Adipocyte (in vitro differentiated cells): Measurements from ENCODE around the gene PARD3B.
A peak's percentile ranks its signal among the peaks of the same experiment; 100 is the strongest.

Experiments used
- DNase-seq: peaks from one replicate; pipeline ENCODE4 v3.0.0-alpha.2; 2015; ENCODE audit warnings: low read depth
- H3K27me3 ChIP-seq: replicated peaks from 2 replicates; pipeline ENCODE4 v1.7.0; 2013; ENCODE audit warnings: mild to moderate bottlenecking, low read length, moderate library complexity; ENCODE audit not compliant: control insufficient read depth, insufficient read depth
- H3K36me3 ChIP-seq: 2 replicates; pipeline ENCODE4 v1.7.0; 2013; ENCODE audit warnings: low read length, mild to moderate bottlenecking, moderate library complexity; ENCODE audit not compliant: control insufficient read depth, insufficient read depth, severe bottlenecking
- H3K4me1 ChIP-seq: 2 replicates; pipeline ENCODE4 v1.7.0; 2013; ENCODE audit warnings: mild to moderate bottlenecking, low read length, moderate library complexity; ENCODE audit not compliant: control insufficient read depth, insufficient read depth
- H3K4me3 ChIP-seq: 2 replicates; pipeline ENCODE4 v1.7.0; 2013; ENCODE audit warnings: mild to moderate bottlenecking, low read length, moderate library complexity
- H3K9ac ChIP-seq: 2 replicates; pipeline ENCODE4 v1.7.0; 2013; ENCODE audit warnings: mild to moderate bottlenecking, low read length, moderate library complexity
- H3K9me3 ChIP-seq: 2 replicates; pipeline ENCODE4 v1.7.0; 2013; ENCODE audit warnings: mild to moderate bottlenecking, low read length, moderate library complexity; ENCODE audit not compliant: control insufficient read depth

Gene PARD3B

GRCh38 chr2:204770735-204771134, 225.5 kb downstream of the PARD3B start:
- no peaks in the 10 kb centered on the region for H3K27me3 ChIP-seq
- no peaks in the 10 kb centered on the region for H3K36me3 ChIP-seq
- peaks cover 30% of the 10 kb centered on the region for H3K4me1 ChIP-seq
- H3K9me3 ChIP-seq = no peaks in the 10 kb centered on the region
- no peak for DNase-seq
- peak overlapping the region; percentile 21 for H3K4me3 ChIP-seq
- H3K9ac ChIP-seq = no peak overlapping the region

GRCh38 chr2:204771721-204772120, 226.4 kb downstream of the PARD3B start:
- Histone ChIP-seq H3K9ac (no peak overlapping the region), H3K4me1 (peaks cover 40% of the 10 kb centered on the region), H3K27me3 (no peaks in the 10 kb centered on the region), H3K36me3 (no peaks in the 10 kb centered on the region), H3K9me3 (no peaks in the 10 kb centered on the region), H3K4me3 (no peak overlapping the region)
- DNase-seq = peak; percentile 58

GRCh38 chr2:204772546-204772945, 227.3 kb downstream of the PARD3B start:
- H3K36me3 ChIP-seq = no peaks in the 10 kb centered on the region
- H3K9ac ChIP-seq = no peak overlapping the region
- H3K9me3 ChIP-seq = no peaks in the 10 kb centered on the region
- H3K4me1 ChIP-seq = peaks cover 45% of the 10 kb centered on the region
- H3K27me3 ChIP-seq = no peaks in the 10 kb centered on the region
- no peak overlapping the region for H3K4me3 ChIP-seq
- DNase-seq = no peak

- no peak for DNase-seq
- peak overlapping the region; percentile 47 for H3K9ac ChIP-seq
- no peak overlapping the region for H3K4me3 ChIP-seq
- peaks cover 40% of the 10 kb centered on the region for H3K4me1 ChIP-seq
- H3K27me3 ChIP-seq = no peaks in the 10 kb centered on the region
- no peaks in the 10 kb centered on the region for H3K9me3 ChIP-seq
- H3K36me3 ChIP-seq = no peaks in the 10 kb centered on the region
Measured at GRCh38 chr2:204775766-204776165, 230.5 kb downstream of the PARD3B start.

- H3K9ac ChIP-seq = no peak overlapping the region
Measured at GRCh38 chr2:204776781-204777559, 231.7 kb downstream of the PARD3B start.

GRCh38 chr2:204779771-204780170, 234.5 kb downstream of the PARD3B start:
- Histone ChIP-seq H3K36me3 (no peaks in the 10 kb centered on the region), H3K27me3 (no peaks in the 10 kb centered on the region), H3K9ac (no peak overlapping the region), H3K4me3 (no peak overlapping the region), H3K4me1 (peaks cover 21% of the 10 kb centered on the region), H3K9me3 (no peaks in the 10 kb centered on the region)
- no peak for DNase-seq

More at GRCh38 chr2:204776781-204777559, 231.7 kb downstream of the PARD3B start:
- Histone ChIP-seq H3K9me3 (no peaks in the 10 kb centered on the region), H3K27me3 (no peaks in the 10 kb centered on the region), H3K4me1 (peaks cover 28% of the 10 kb centered on the region), H3K4me3 (no peak overlapping the region), H3K36me3 (no peaks in the 10 kb centered on the region)
- DNase-seq = peak; percentile 54

GRCh38 chr2:204781941-204782340, 236.7 kb downstream of the PARD3B start:
- H3K4me3 ChIP-seq = no peak overlapping the region
- no peaks in the 10 kb centered on the region for H3K36me3 ChIP-seq
- H3K9me3 ChIP-seq = no peaks in the 10 kb centered on the region
- no peak overlapping the region for H3K9ac ChIP-seq
- no peak for DNase-seq
- H3K4me1 ChIP-seq = peaks cover 3% of the 10 kb centered on the region
- H3K27me3 ChIP-seq = no peaks in the 10 kb centered on the region

GRCh38 chr2:204790076-204790475, 244.8 kb downstream of the PARD3B start:
- Histone ChIP-seq H3K4me3 (no peak overlapping the region), H3K36me3 (no peaks in the 10 kb centered on the region), H3K4me1 (peaks cover 15% of the 10 kb centered on the region), H3K27me3 (no peaks in the 10 kb centered on the region), H3K9ac (no peak overlapping the region), H3K9me3 (no peaks in the 10 kb centered on the region)
- no peak for DNase-seq

- Histone ChIP-seq H3K4me3 (no peak overlapping the region), H3K9me3 (no peaks in the 10 kb centered on the region), H3K36me3 (no peaks in the 10 kb centered on the region), H3K4me1 (peaks cover 22% of the 10 kb centered on the region), H3K27me3 (no peaks in the 10 kb centered on the region), H3K9ac (no peak overlapping the region)
- peak; percentile 40 for DNase-seq
Measured at GRCh38 chr2:204791230-204791629, 246.0 kb downstream of the PARD3B start.

GRCh38 chr2:204794624-204795023, 249.3 kb downstream of the PARD3B start:
- Histone ChIP-seq H3K4me3 (no peak overlapping the region), H3K9me3 (no peaks in the 10 kb centered on the region), H3K36me3 (no peaks in the 10 kb centered on the region), H3K9ac (no peak overlapping the region), H3K4me1 (peaks cover 22% of the 10 kb centered on the region), H3K27me3 (no peaks in the 10 kb centered on the region)
- DNase-seq = no peak

GRCh38 chr2:204795156-204795555, 249.9 kb downstream of the PARD3B start:
- Histone ChIP-seq H3K36me3 (no peaks in the 10 kb centered on the region), H3K9me3 (no peaks in the 10 kb centered on the region), H3K9ac (no peak overlapping the region), H3K27me3 (no peaks in the 10 kb centered on the region), H3K4me1 (peaks cover 22% of the 10 kb centered on the region), H3K4me3 (peak overlapping the region; percentile 38)
- DNase-seq = peak; percentile 24

- peaks cover 20% of the 10 kb centered on the region for H3K4me1 ChIP-seq
Measured at GRCh38 chr2:204796581-204796980, 251.3 kb downstream of the PARD3B start.

More at GRCh38 chr2:204796581-204796980, 251.3 kb downstream of the PARD3B start:
- no peak overlapping the region for H3K4me3 ChIP-seq
- H3K9ac ChIP-seq = no peak overlapping the region
- no peak for DNase-seq
- H3K27me3 ChIP-seq = no peaks in the 10 kb centered on the region
- H3K9me3 ChIP-seq = no peaks in the 10 kb centered on the region
- H3K36me3 ChIP-seq = no peaks in the 10 kb centered on the region
